Jurkat, Clone E6-1 (cell line): ENCODE measurements around the gene POGZ.

Experiments used
- DNase-seq: peaks from one replicate; pipeline ENCODE4 v3.0.0-alpha.2; 2011; ENCODE audit warnings: low read depth, low spot score
- H3K4me3 ChIP-seq: 2 replicates; pipeline ENCODE4 v1.5.1; 2011; ENCODE audit warnings: mild to moderate bottlenecking, low read length, control low read depth, moderate library complexity

POGZ gene

GRCh38 chr1:151356696-151357095 is 102.6 kb downstream of the POGZ start:
- no peak for DNase-seq
- no peak overlapping the region for H3K4me3 ChIP-seq
